Gastrocnemius medialis (tissue), 4 donors: ENCODE data around the gene ROMO1. TPM values are rescaled to one million over a fixed set of nuclear protein-coding genes. Genes with fewer than 3 reads are reported as not detected.
A peak's percentile ranks its signal among the peaks of the same experiment; 100 is the strongest.

Source experiments
- ATAC-seq, 2 donors: fragments of 150-250 bp; one replicate each; pipeline ENCODE4 v1.9.1; 2016
- DNase-seq, 2 donors: peaks; one replicate each; pipeline ENCODE4 v3.0.0-alpha.2; 2019
- H3K27ac ChIP-seq, 4 donors: fragments of 200-600 bp; sonication (generic); 1 replicate in 1 of 4; 2 replicates in 3 of 4; pipeline ENCODE4 v1.5.1; 2016 to 2018; ENCODE audit warnings: mild to moderate bottlenecking in 2 of 4, moderate library complexity in 1 of 4
- H3K27me3 ChIP-seq, 3 donors: fragments of 200-600 bp; sonication (generic) in 2 of 3; 1 replicate in 1 of 3; 2 replicates in 2 of 3; pipeline versions ENCODE4 v1.5.1 to v1.6.0; 2016 to 2019; ENCODE audit warnings: mild to moderate bottlenecking in 1 of 3, moderate library complexity in 1 of 3
- H3K36me3 ChIP-seq, 2 donors: fragments of 200-600 bp; sonication (generic) in 1 of 2; one replicate each; pipeline ENCODE4 v1.5.1; 2017 to 2018
- H3K4me1 ChIP-seq, 2 donors: fragments of 200-600 bp; sonication (generic) in 1 of 2; one replicate each; pipeline ENCODE4 v1.5.1; 2016 to 2017; ENCODE audit warnings: mild to moderate bottlenecking in 2 of 2
- H3K4me3 ChIP-seq, 4 donors: fragments of 200-600 bp; sonication (generic) in 3 of 4; 1 replicate in 1 of 4; 2 replicates in 3 of 4; pipeline ENCODE4 v1.5.1; 2016 to 2019; ENCODE audit warnings: mild to moderate bottlenecking in 2 of 4
- H3K9me3 ChIP-seq, 3 donors: fragments of 200-600 bp; sonication (generic) in 2 of 3; 1 replicate in 1 of 3; 2 replicates in 2 of 3; pipeline ENCODE4 v1.5.1; 2016 to 2019
- CTCF ChIP-seq, 5 experiments: fragments of 450-650 bp in 3 of 5; fragments of 200-600 bp in 2 of 5; sonication (generic) in 2 of 5; IDR thresholded peaks in 4 of 5; conservative IDR thresholded peaks in 1 of 5; 1 replicate in 4 of 5; 2 replicates in 1 of 5; pipeline ENCODE4 v1.5.1; 2016 to 2019; ENCODE audit warnings: antibody characterized with exemption in 5 of 5, mild to moderate bottlenecking in 3 of 5, moderate library complexity in 3 of 5
- POLR2A ChIP-seq, 2 donors: fragments of 450-650 bp; IDR thresholded peaks; one replicate each; pipeline ENCODE4 v1.6.1; 2017; ENCODE audit warnings: antibody characterized with exemption in 2 of 2, mild to moderate bottlenecking in 2 of 2, moderate library complexity in 2 of 2
- in situ Hi-C, 4 donors: fragments of 200-750 bp; cut with MboI; loops; one replicate each; pipeline versions ENCODE4 v1.15.0 to v1.8.0; 2017; ENCODE audit warnings: low sequenced_read_pairs in 4 of 4
- intact Hi-C: fragments of 100-400 bp; cut with DNase I; formaldehyde crosslinking; loops from one replicate; pipeline ENCODE4 v1.15.1; 2023; ENCODE audit warnings: low total_unique reads
- total RNA-seq, 4 donors: library from RNA; depleted of rRNA; stranded (reverse); fragments of >200 nt; gene quantifications; one replicate each; pipeline versions ENCODE4 v1.1.0 to v1.2.3, GENCODE V29; 2016

Gene ROMO1
- total RNA-seq, 4 donors from 2014 or later: 213 to 491 (median 309) TPM

- no peaks in the 10 kb centered on the region for H3K9me3 ChIP-seq
- in situ Hi-C loops: no loop called here
- H3K27ac ChIP-seq: no peak overlapping the region
- no peak overlapping the region for H3K4me3 ChIP-seq
- no peak for ATAC-seq
- TF ChIP-seq CTCF (IDR thresholded peaks at IDR 0.05 in 4 of 5, conservative IDR thresholded peaks at IDR 0.05 in 1 of 5) (no peak), POLR2A (IDR thresholded peaks at IDR 0.05) (no peak)
- intact Hi-C loops: no loop called here
- H3K36me3 ChIP-seq: peaks cover 0 to 79% of the 10 kb centered on the region in 2 donors
- H3K27me3 ChIP-seq: no peaks in the 10 kb centered on the region
- H3K4me1 ChIP-seq: no peaks in the 10 kb centered on the region
- no peak for DNase-seq
These were observed 8.9 kb upstream of the ROMO1 start for GRCh38 chr20:35690265-35690664.

- Histone ChIP-seq H3K27me3 (no peaks in the 10 kb centered on the region), H3K4me3 (no peak overlapping the region), H3K27ac (no peak overlapping the region), H3K9me3 (no peaks in the 10 kb centered on the region), H3K36me3 (peaks cover 0 to 57% of the 10 kb centered on the region in 2 donors), H3K4me1 (peaks cover 18 to 19% of the 10 kb centered on the region in 2 donors)
- in situ Hi-C loops: no loop called here
- ATAC-seq (no peak), DNase-seq (no peak)
- no peak for TF ChIP-seq POLR2A (IDR thresholded peaks at IDR 0.05)
- no peak for TF ChIP-seq CTCF (IDR thresholded peaks at IDR 0.05 in 4 of 5, conservative IDR thresholded peaks at IDR 0.05 in 1 of 5)
- intact Hi-C loops: no loop called here
These were observed 3.9 kb upstream of the ROMO1 start for GRCh38 chr20:35695245-35695749.

- DNase-seq: no peak
- H3K4me1 ChIP-seq: peaks cover 24 to 25% of the 10 kb centered on the region in 2 donors
- peaks cover 0 to 50% of the 10 kb centered on the region in 2 donors for H3K36me3 ChIP-seq
- TF ChIP-seq CTCF (IDR thresholded peaks at IDR 0.05 in 4 of 5, conservative IDR thresholded peaks at IDR 0.05 in 1 of 5) (no peak), POLR2A (IDR thresholded peaks at IDR 0.05) (no peak)
- in situ Hi-C loops: no loop called here
- H3K4me3 ChIP-seq: no peak overlapping the region
- no peak for ATAC-seq
- H3K9me3 ChIP-seq: no peaks in the 10 kb centered on the region
- no peaks in the 10 kb centered on the region for H3K27me3 ChIP-seq
- H3K27ac ChIP-seq: no peak overlapping the region
- intact Hi-C loops: no loop called here
These were observed 3.2 kb upstream of the ROMO1 start for GRCh38 chr20:35695978-35696377.

- Histone ChIP-seq H3K4me3 (peak overlapping the region; percentile 85 to 95 (median 92)), H3K27me3 (no peaks in the 10 kb centered on the region), H3K4me1 (peaks cover 28 to 33% of the 10 kb centered on the region in 2 donors), H3K9me3 (no peaks in the 10 kb centered on the region), H3K36me3 (peaks cover 0 to 50% of the 10 kb centered on the region in 2 donors), H3K27ac (peak overlapping the region in 3 of 4 donors; percentile 88 to 97 (median 94))
- in situ Hi-C loops: no loop called here
- DNase-seq: no peak
- intact Hi-C loops: loop anchor here (1.0 kb wide), 1 partner anchor 187 kb away; no protein-coding TSS in a partner anchor
- TF ChIP-seq CTCF (IDR thresholded peaks at IDR 0.05 in 4 of 5, conservative IDR thresholded peaks at IDR 0.05 in 1 of 5): no peak
- no peak for TF ChIP-seq POLR2A (IDR thresholded peaks at IDR 0.05)
- no peak for ATAC-seq
These were observed 1.4 kb upstream of the ROMO1 start for GRCh38 chr20:35697696-35698297.
